Adipose tissue (tissue), 3 donors: ENCODE data around the gene SPC25. TPM values are rescaled to one million over a fixed set of nuclear protein-coding genes. Genes with fewer than 3 reads are reported as not detected.
"Not testable (repeated sequence)": the region's sequence is repeated elsewhere in the genome, so short reads cannot be mapped to it uniquely, and the experiment has no call there.

ENCODE experiments used
- H3K27ac ChIP-seq: one replicate; pipeline ENCODE4 v1.5.1; 2013; ENCODE audit warnings: low read depth, low read length
- WGBS, 3 donors: extraction: QIAGEN DNeasy Blood & Tissue Kit; methylation state at CpG; one replicate each; pipeline ENCODE4 v1.1.7; 2013; 5-methylcytosine and 5-hydroxymethylcytosine counted together
- polyA plus RNA-seq, 3 donors: library from polyadenylated mRNA; stranded (reverse); fragments of 200-250 nt; gene quantifications; one replicate each; pipeline ENCODE4 v1.2.3, GENCODE V29; 2013
- donor health status: healthy with polysubstance abuse.
- donor health status: Bipolar disorder and iron deficiency.
- donor health status: healthy.

Gene SPC25
- polyA plus RNA-seq, 3 donors, result 0.07 to 1.1 (median 0.25) TPM

- no peak overlapping the region for H3K27ac ChIP-seq
- 85 to 92% (median 91%) methylated on average over 8 of the region's 8 CpGs for WGBS, 3 donors
Measured at GRCh38 chr2:168907940-168908662, 17.9 kb upstream of the SPC25 start.

DNA sequence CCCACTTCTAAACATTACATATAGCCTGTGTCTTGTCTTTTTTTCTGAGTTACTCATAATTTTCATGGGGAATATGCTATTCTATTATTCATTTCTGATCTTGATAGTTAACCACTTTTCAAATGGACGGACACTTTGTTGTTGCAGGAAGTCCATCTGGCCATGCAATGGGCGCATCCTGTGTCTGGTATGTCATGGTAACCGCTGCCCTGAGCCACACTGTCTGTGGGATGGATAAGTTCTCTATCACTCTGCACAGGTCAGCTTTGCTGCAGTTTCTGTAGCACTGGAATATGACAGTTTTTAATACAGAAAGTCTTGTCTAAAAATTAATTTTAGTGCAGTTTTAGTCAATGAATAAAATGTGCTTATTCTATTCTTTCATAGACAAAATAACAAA lies 14.1 kb upstream of the SPC25 start:
- 91 to 95% (median 93%) methylated on average over 3 of the region's 3 CpGs for WGBS, 3 donors

DNA sequence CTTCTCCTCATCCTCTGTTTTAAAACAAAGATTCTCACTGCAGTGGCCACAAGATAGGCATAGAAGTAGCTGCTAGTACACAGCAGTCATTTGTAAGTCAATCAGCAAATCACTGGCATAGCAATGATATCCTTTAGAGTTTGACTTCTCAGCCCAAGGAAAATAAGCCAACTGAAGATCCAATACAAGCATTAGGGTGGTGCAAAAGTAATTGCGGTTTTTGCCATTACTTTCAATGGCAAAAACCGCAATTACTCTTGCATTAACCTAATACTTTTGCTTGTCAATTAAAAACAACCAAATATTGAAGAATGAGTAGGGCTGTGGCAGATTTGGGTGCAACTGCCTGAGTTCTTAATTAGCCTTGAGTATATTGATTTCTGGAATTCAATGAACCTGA lies 13.7 kb upstream of the SPC25 start:
- WGBS, 3 donors, result 86 to 90% (median 89%) methylated on average over 2 of the region's 2 CpGs
- H3K27ac ChIP-seq, result no peak overlapping the region

More for the DNA sequence above, 14.1 kb upstream of the SPC25 start:
- H3K27ac ChIP-seq, result no peak overlapping the region

GRCh38 chr2:168901003-168901402 lies 10.8 kb upstream of the SPC25 start, which contains the start of gene G6PC2:
TSS of gene G6PC2 (plus strand) at chr2:168901291. CDS start at chr2:168901332, 41 bp downstream.
- 58 to 74% (median 71%) methylated on average over 5 of the region's 5 CpGs for WGBS, 3 donors

DNA sequence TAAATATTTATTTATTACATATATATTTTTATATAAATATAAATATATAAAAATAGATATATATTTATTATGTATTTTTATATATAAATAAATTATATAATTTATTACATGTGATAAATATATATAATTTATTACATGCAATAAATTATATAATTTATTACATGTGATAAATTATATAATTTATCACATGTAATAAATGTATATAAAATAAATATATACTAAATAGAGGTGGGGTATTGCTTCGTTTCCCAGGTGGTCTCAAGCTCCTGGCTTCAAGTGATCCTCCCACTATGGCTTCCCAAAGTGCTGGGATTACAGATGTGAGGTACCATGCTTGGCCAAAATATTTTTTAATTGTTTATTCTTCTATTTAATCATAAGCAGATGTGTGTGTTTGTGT lies 7.2 kb upstream of the SPC25 start:
- WGBS, 3 donors, result 70 to 82% (median 75%) methylated on average over 1 of the region's 1 CpG
- H3K27ac ChIP-seq, result no peak overlapping the region

More at GRCh38 chr2:168901003-168901402, 10.8 kb upstream of the SPC25 start, which contains the start of gene G6PC2:
- H3K27ac ChIP-seq, result no peak within 1 kb of the TSS

DNA sequence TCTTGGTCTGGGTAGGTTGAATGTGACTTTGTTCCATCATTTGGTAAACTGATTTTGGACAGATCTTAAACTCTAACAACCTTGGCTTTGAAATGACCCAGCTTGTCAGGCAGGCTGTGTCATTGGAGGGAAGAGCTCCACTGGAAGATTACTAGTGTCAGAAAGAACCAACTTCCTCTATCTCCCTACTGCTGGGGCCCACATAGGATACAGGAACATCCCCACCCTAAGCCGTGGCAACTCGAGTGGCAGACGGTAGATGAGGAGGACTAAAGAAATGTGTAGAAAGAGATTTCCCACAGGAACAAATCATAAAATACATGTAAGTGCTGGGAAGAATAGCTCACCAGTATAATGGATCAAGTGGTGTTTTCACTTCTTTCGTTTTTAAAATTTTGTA lies 6.6 kb upstream of the SPC25 start:
- 41 to 80% (median 59%) methylated on average over 4 of the region's 4 CpGs for WGBS, 3 donors
- no peak overlapping the region for H3K27ac ChIP-seq

DNA sequence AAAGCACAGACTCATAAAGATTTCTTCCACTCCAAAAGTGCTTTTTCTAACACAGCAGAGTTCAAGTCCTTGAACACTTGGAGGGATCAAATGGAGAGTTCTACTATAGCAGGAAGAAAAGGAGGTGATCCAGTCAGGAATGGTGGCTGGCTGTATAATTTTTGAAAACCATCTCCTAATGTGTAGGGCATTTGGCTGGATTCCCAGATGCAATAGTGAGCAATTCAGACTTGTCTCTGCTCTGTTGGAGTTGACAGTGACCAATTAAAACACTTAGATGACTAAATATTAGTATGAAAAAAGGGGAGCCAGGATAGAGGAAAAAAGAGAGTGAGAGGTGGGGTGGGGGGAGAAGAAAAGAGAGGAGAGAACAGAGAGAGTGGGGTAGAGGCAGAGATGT lies 5.5 kb upstream of the SPC25 start:
- no peak overlapping the region for H3K27ac ChIP-seq

DNA sequence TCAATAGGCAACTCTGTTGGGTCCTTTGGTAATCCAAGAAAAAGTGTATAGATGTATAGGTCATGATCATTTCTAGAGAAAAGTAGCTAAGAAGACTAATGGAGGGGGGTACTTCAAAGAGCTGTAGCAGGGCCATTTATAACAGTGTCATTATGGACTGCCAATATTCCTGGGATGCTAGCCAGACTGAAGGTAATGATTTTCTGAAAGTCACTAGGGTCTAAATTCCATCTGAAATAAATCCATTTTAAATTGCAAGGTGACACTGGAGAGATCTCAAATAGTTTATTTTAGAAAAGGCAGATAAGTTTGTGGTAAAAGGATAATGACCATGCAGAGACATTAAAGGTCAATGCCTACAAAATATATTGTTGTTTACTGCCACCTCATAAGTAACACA lies 4.5 kb upstream of the SPC25 start:
- no peak overlapping the region for H3K27ac ChIP-seq

DNA sequence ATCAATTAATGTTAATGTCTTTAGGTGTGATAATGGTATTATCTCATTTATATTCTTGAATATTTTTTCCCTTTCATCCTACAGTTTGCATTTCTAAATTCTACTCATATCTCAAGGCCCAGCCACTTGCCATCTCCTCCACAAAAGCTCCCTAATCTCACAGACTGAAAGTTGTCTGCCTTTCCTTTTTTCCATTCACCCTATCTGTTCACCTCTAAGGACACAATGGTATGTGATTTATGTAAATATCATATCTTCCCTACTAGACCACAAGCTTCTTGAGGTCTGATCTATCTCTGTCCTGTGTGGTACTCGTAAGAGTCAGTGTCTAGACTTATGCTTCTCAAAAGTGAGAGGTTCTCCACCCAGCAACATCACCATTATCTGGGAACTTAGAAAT lies 3.9 kb upstream of the SPC25 start:
- H3K27ac ChIP-seq, result no peak overlapping the region
- WGBS, 3 donors, result 88 to 91% (median 90%) methylated on average over 1 of the region's 1 CpG

GRCh38 chr2:168892327-168892726 lies 2.1 kb upstream of the SPC25 start:
- WGBS, 3 donors, result 83 to 88% (median 86%) methylated on average over 3 of the region's 3 CpGs
- H3K27ac ChIP-seq, result no peak overlapping the region

DNA sequence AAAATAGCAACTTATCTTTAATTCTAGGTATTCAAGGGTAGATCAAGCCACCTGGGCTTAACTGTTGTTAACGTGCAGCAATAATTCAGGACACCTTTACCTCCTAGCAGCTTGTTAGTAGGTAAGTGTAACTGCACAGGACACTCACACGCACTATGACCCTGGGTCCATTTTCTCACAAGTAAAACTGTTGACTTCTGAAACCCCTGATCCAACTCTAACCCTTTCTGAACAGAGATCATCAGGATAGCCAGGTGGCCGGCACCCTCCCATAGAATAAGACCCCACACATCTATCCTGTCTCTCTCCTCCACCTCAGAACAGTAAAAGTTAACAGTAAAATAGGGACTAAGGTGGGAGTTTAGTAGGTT lies 610 bp downstream of the SPC25 start:
- no peak overlapping the region for H3K27ac ChIP-seq
- WGBS, 3 donors, result 35 to 52% (median 46%) methylated on average over 3 of the region's 3 CpGs

GRCh38 chr2:168884975-168885374 lies 5.3 kb downstream of the SPC25 start:
- 100% methylated on average over 1 of the region's 1 CpG for WGBS, 3 donors

DNA sequence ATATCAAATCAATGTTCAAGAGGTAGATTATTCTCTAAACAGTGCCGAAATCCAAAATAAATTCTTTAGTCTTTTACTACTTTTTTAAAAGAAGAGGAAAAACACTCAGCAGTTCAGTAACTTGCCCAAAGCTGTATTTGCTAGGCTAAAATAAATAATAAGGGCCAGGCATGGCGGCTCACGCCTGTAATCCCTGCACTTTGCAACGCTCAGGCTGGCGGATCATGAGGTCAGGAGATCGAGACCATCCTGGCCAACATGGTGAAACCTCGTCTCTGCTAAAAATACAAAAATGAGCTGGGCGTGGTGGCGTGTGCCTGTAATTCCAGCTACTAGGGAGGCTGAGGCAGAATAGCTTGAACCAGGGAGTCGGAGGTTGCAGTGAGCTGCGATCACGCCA lies 8.1 kb downstream of the SPC25 start:
- not testable (repeated sequence) for H3K27ac ChIP-seq
- 95 to 99% (median 97%) methylated on average over 12 of the region's 12 CpGs for WGBS, 3 donors

More at GRCh38 chr2:168884975-168885374, 5.3 kb downstream of the SPC25 start:
- no peak overlapping the region for H3K27ac ChIP-seq

- no peak overlapping the region for H3K27ac ChIP-seq
- 87 to 96% (median 93%) methylated on average over 6 of the region's 6 CpGs for WGBS, 3 donors
Measured at GRCh38 chr2:168874368-168875054, 15.7 kb downstream of the SPC25 start.

- H3K27ac ChIP-seq, result not testable (repeated sequence)
- WGBS, 3 donors, result 94 to 99% (median 98%) methylated on average over 4 of the region's 4 CpGs
Measured at GRCh38 chr2:168870824-168871223, 19.4 kb downstream of the SPC25 start.

- 95 to 100% (median 100%) methylated on average over 1 of the region's 1 CpG for WGBS, 3 donors
- H3K27ac ChIP-seq, result not testable (repeated sequence)
Measured at GRCh38 chr2:168870369-168870768, 19.9 kb downstream of the SPC25 start.

DNA sequence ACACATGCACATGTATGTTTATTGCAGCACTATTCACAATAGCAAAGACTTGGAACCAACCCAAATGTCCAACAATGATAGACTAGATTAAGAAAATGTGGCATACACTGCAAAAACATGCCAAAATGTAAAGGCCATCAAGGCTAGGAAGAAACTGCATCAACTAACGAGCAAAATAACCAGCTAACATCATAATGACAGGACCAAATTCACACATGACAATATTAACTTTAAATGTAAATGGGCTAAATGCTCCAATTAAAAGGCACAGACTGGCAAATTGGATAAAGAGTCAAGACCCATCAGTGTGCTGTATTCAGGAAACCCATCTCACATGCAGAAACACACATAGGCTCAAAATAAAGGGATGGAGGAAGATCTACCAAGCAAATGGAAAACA lies 23.1 kb downstream of the SPC25 start:
- not testable (repeated sequence) for H3K27ac ChIP-seq
- 100% methylated on average over 1 of the region's 1 CpG for WGBS, 3 donors

GRCh38 chr2:168858146-168858545 lies 32.1 kb downstream of the SPC25 start:
- WGBS, 3 donors, result 94 to 96% (median 95%) methylated on average over 2 of the region's 2 CpGs
- no peak overlapping the region for H3K27ac ChIP-seq

GRCh38 chr2:168855601-168856000 lies 34.6 kb downstream of the SPC25 start:
- no peak overlapping the region for H3K27ac ChIP-seq
- 93 to 96% (median 95%) methylated on average over 3 of the region's 3 CpGs for WGBS, 3 donors

- 96 to 98% (median 97%) methylated on average over 5 of the region's 5 CpGs for WGBS, 3 donors
- H3K27ac ChIP-seq, result no peak overlapping the region
Measured at GRCh38 chr2:168854651-168855050, 35.6 kb downstream of the SPC25 start.
